Body of pancreas (tissue), 4 donors: Measurements from ENCODE around the gene NHLRC1.

Experiments
- POLR2A ChIP-seq, 3 donors: fragments of 450-650 bp; IDR thresholded peaks; one replicate each; pipeline ENCODE4 v1.6.1; 2016; ENCODE audit warnings: antibody characterized with exemption in 3 of 3, mild to moderate bottlenecking in 2 of 3
- TF ChIP-seq, protein P1 (sequence below), 7 experiments: fragments of 450-650 bp in 4 of 7; fragments of 200-600 bp in 3 of 7; sonication (generic) in 3 of 7; IDR thresholded peaks; one replicate each; pipeline ENCODE4 v1.5.1; 2016 to 2019; ENCODE audit warnings: antibody characterized with exemption in 7 of 7

DNA sequence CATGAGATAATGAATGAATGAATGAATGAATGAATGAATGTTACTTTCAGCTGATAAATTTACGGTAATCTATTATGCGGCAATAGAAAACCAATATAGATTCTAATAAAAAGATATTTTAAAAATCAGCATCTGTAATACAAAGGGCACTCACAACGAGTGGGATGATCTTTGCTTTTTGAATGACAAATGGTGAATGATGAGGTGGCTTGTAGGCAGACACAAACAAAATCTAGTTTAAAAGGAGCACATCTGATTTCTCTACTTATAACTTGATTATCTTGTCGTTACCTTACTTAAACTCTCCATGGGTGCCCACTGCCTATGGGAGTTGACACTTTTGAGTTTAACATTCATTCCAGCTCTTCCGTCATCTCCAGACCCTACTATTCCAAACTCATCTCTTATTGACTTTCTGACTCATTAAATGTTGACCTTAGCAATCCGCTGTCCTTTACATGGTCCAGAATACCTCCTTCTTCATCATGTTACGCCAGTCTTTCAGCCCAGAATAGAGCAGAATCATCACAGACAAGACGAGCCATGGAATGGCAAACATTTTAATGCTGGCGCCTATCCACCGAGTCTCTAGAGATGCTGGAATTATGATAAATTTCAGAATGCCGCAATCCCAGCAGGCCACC, 41.3 kb downstream of the NHLRC1 start:
- TF ChIP-seq, protein P1, sequence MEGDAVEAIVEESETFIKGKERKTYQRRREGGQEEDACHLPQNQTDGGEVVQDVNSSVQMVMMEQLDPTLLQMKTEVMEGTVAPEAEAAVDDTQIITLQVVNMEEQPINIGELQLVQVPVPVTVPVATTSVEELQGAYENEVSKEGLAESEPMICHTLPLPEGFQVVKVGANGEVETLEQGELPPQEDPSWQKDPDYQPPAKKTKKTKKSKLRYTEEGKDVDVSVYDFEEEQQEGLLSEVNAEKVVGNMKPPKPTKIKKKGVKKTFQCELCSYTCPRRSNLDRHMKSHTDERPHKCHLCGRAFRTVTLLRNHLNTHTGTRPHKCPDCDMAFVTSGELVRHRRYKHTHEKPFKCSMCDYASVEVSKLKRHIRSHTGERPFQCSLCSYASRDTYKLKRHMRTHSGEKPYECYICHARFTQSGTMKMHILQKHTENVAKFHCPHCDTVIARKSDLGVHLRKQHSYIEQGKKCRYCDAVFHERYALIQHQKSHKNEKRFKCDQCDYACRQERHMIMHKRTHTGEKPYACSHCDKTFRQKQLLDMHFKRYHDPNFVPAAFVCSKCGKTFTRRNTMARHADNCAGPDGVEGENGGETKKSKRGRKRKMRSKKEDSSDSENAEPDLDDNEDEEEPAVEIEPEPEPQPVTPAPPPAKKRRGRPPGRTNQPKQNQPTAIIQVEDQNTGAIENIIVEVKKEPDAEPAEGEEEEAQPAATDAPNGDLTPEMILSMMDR (IDR thresholded peaks at IDR 0.05), result no peak
- TF ChIP-seq POLR2A (IDR thresholded peaks at IDR 0.05), result no peak
